Body of pancreas (tissue), 4 donors: ENCODE data around the gene PDE4D.

ENCODE experiments used
- CTCF ChIP-seq, 7 experiments: fragments of 450-650 bp in 4 of 7; fragments of 200-600 bp in 3 of 7; sonication (generic) in 3 of 7; IDR thresholded peaks; one replicate each; pipeline ENCODE4 v1.5.1; 2016 to 2019; ENCODE audit warnings: antibody characterized with exemption in 7 of 7
- POLR2A ChIP-seq, 3 donors: fragments of 450-650 bp; IDR thresholded peaks; one replicate each; pipeline ENCODE4 v1.6.1; 2016; ENCODE audit warnings: antibody characterized with exemption in 3 of 3, mild to moderate bottlenecking in 2 of 3

GRCh38 chr5:59709846-59710245, 183.7 kb downstream of the PDE4D start:
- TF ChIP-seq CTCF (IDR thresholded peaks at IDR 0.05) = no peak
- TF ChIP-seq POLR2A (IDR thresholded peaks at IDR 0.05) = no peak
